Thyroid gland (tissue), 4 donors: ENCODE results near the gene EPHA10.

Experiments
- CTCF ChIP-seq, 6 experiments: fragments of 200-600 bp in 3 of 6; fragments of 450-650 bp in 3 of 6; sonication (generic) in 3 of 6; IDR thresholded peaks; one replicate each; pipeline ENCODE4 v1.5.1; 2016 to 2019; ENCODE audit warnings: antibody characterized with exemption in 6 of 6, mild to moderate bottlenecking in 2 of 6, inconsistent platforms in 1 of 6, moderate library complexity in 1 of 6
- POLR2A ChIP-seq, 2 donors: fragments of 450-650 bp; IDR thresholded peaks; one replicate each; pipeline ENCODE4 v1.6.1; 2017; ENCODE audit warnings: antibody characterized with exemption in 2 of 2, mild to moderate bottlenecking in 2 of 2, moderate library complexity in 1 of 2

- TF ChIP-seq CTCF (IDR thresholded peaks at IDR 0.05): no peak
- TF ChIP-seq POLR2A (IDR thresholded peaks at IDR 0.05): no peak
Measured at GRCh38 chr1:37793773-37794371, 29.0 kb upstream of the EPHA10 start, which contains the start of gene MANEAL.
